Measurements from ENCODE around the gene FAM219A.
"Not testable (repeated sequence)": the region's sequence is repeated elsewhere in the genome, so short reads cannot be mapped to it uniquely, and the experiment has no call there.

The FAM219A gene

DNA sequence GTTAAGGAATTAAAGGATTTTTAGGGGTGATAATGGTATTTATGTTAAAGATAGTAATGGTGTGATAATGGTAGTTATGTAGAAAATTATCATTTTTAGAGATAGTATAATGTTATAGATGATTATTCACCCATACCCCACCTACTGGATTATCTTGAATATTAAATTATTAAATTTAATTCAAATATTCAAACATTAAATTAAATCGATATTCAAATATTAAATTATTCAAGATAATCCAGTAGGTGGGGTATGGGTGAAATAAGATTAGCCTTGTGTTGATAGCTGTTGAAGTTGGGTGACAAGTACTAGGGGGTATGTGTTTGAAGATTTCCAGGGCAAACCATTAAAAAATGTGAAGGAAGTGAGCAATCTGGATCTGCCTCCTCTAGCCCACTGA is 15.6 kb downstream of the FAM219A start:
- DNase-seq, result no peak

DNA sequence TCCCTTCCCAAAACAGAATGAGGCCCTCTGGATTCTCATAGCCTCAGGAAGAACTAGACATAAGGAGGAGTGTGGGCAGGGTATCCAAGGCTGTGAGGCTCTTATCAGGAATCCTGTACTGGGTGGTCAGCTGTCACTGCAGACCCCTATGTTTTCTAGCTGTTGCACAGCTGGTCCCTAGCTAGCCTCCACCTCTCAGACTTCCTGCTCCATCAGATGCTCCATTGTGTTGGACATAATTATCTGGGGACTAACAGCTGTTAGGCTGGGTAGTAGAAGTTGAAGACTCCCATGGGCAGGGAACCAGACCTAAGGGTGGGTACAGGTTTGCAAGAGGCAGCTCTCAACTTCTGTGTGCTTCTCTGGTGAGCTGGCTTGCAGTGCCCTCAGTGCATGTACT is 18.4 kb downstream of the FAM219A start:
- peak in 1 of 2 experiments; percentile 39 for DNase-seq

DNA sequence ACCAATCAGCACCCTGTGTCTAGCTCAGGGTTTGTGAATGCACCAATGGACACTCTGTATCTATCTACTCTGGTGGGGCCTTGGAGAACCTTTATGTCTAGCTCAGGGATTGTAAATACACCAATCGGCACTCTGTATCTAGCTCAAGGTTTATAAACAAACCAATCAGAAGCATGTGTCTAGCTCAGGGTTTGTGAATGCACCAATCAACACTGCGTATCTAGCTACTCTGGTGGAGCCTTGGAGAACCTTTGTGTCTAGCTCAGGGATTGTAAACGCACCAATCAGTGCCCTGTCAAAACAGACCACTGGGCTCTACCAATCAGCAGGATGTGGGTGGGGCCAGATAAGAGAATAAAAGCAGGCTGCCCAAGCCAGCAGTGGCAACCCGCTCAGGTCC is 19.9 kb downstream of the FAM219A start:
- DNase-seq, result not testable (repeated sequence)

DNA sequence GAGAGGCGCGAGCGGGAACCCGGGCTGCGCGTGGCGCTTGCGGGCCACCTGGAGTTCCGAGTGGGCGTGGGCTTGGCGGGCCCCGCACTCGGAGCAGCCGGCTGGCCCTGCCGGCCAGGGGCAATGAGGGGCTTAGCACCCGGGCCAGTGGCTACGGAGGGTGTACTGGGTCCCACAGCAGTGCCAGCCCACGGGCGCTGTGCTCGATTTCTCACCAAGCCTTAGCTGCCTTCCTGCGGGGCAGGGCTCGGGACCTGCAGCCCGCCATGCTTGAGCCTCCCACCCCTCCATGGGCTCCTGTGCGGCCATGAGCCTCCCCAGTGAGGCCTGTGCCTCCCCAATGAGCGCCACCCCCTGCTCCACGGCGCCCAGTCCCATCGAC is 20.5 kb downstream of the FAM219A start:
- DNase-seq, result not testable (repeated sequence)

DNA sequence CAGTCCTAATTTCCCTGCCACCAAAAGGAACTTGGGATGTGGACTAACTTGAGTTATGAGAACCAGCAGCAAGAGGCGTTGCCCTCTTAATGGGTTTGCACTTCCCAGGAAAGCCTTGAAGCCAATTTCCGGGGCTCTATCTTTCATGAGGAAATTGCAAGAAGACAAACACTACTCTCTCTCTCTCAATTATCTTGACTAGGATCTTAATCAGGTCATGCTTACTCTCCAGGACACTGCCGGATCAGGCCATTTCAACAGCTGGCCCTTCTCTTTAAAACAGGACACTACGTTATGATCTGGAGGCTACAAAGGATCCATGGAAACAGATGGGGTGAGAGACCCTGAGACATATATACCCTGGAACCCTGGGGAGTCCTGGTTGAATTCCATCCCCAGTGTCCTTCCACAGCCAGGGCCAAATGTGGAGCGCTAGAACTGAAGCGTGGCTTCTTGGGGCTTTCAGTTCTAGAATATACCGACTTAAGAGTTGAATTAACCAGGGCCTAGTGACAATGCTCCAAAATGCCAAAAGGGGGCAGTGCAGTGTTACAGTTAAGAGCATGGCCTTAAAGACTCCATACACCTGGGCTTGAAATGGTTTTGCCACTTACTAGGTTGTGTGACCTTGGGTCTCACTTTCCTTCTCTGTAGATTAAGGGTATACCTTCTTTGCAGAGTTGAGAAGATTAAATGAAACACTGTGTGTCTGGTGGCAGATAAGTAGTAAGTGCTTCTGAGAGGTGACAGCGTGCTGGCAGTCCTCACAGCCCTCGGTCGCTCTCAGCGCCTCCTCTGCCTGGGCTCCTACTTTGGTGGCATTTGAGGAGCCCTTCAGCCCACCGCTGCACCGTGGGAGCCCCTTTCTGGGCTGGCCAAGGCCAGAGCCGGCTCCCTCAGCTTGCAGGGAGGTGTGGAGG is 21.1 kb downstream of the FAM219A start:
- DNase-seq, result peak; percentile 61 to 86

DNA sequence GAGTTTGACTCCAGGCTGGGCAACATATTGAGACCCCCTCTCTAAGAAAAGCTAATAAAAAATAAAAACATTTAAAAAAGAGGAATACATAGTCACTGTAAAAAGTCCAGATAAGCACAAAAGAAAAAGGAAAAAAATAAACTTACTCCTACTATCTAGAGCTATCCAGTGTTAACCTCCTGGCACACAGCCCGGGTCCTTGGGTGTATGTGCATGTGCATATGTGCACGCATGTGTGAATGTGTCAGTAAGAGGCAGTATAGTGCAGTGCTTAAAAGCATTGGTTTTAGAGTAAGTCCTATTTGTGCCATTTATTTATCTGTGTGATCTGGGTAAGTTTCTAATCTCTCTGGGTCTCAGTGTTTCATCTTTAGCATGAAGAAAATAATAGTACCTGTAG is 26.7 kb downstream of the FAM219A start:
- DNase-seq, result no peak

DNA sequence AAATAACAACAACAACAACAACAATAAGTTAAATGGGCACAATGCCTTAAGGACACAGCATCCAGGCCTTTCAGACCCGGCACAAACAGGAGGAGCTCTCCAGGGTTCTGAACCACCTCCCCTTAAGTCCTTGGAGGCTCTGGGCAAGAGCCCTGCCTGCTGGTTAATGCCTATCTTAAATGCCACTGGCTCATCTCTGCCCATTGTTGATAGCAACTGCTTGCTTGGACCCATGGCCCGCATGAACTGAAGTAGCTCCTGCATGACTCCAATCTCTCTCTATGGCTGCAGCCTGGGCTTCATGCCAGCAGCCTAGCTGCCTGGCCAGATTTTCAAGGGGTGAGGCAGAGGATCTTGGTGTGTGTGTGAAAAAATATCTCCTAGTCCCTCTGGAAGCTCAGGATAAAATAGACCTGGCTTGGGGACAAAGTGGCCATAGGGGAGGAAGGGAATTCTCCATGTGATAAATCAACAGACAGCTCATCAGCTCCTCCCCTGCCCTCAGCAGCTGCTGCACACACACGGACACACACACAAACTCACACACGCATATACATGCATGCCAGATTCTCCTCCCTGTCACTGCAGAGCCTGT is 27.4 kb downstream of the FAM219A start:
- peak; percentile 14 to 52 for DNase-seq

DNA sequence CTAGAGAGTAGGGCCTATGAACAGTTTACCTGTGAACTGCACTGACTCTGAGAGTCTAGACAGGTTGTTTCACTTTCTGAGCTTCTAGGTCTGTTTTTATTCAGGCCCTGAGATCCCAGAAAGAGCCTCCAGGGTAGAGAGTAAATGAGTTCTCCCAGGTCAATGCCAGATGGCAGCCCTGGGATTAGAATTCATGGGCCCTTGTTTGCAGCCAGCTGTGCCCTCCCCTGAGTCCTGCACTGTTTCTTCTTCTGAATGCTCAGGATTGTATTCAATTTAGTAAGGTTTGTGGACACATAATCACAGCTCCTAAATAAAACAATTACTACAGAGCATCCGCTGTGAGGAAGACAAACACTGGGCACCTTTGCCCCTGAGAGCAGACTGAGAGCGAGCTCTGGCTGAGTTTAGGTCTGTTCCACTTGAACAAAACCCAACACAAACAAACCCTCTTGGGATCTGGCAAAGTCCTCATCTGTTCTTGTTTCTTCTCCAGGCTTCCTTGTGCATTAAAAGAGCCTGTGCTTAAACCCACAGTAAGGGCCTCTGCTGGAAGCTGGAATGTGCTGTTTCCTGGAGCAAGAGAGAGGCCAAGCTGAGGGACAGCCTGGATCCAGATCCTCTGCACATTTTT is 29.9 kb downstream of the FAM219A start:
- DNase-seq, result peak; percentile 71 to 88

DNA sequence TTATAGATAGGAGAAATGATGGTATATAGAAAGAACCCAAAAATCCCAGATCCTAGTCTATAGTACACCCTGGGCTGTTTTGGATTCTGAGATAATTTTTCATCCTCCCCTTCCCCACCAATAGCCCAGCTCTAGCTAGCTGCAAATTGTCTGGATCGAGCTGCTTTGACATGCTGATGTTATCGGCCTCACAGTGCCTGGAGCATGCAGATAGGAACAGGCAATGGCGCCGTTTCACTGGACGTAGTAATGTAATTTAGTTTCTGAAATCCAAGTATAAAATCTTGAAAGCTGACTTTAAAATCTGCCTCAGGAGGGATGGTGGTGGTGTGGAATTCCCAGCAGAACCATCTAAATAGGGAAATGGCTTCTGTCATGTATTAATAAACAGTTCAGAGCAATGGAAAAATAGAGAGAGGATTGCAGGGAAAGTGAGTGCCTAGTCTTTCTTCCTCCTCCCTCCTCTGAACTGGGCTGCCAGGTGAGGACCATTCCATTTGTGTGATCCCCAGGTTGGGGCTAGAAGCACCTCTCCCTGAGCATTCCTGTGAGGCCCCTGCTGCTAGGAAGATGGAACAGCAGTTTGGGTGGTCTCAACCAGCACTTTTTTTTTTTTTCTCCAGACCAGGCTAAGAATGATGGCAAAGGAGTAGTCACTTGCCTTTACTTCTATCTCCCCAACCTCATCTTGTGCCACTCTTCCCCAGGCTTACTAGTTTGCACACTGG is 31.9 kb downstream of the FAM219A start:
- DNase-seq, result no peak

DNA sequence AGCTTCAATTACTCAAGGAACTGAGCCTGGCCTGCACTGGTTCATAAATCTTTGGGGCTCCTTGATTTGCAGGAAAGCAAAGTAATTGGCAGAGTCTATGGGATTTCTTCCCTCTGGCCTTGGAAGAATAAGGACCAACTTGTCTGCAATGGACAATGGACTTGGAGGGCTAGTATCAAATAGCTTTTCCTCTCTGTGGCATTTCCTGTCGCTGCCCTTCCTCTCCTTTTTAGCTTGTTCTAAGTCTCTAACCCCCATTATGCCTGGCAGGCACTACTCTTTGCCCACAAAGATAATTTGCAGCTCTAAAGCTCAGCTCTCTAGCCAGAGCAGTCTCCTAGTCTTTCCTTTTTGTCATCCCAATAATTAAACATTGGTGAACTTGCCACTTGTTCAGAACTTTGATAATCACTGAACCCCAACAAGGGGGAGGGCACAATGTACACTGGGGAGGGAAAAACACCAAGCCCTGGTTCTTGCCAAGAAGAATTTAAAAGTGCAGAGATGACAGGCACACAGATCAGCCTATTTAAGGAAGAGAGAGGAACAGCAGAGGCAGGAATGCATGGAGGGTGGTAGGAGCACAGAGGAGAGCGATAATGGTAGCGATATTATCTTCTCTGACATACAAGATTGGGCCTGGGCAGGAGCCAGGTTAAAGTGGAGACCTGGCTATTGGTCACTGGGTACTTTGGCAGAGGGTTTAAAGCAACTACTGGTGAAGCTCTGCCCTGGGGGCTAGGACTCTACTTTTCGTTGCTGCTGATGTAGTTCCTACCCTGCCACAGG is 38.5 kb downstream of the FAM219A start:
- no peak for DNase-seq

DNA sequence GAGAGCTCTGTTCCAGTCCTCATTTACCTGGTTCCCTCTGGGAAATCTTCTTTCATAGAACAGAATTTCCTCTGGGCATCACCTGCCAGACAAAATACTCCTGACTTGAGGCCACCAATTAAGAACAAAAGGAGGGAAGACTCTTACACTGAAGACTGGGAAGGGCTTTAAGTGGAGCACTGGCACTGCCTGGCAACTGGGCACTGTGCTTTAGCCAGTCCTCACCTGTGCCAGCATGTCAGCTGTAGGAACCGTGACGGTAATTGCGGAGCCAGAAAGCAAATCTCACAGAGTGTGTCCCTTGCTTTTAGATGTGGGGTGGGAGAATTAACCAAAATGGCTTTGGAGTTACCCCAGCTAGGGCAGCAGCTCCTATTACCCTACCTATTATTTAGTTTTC is 40.6 kb downstream of the FAM219A start:
- DNase-seq, result no peak

DNA sequence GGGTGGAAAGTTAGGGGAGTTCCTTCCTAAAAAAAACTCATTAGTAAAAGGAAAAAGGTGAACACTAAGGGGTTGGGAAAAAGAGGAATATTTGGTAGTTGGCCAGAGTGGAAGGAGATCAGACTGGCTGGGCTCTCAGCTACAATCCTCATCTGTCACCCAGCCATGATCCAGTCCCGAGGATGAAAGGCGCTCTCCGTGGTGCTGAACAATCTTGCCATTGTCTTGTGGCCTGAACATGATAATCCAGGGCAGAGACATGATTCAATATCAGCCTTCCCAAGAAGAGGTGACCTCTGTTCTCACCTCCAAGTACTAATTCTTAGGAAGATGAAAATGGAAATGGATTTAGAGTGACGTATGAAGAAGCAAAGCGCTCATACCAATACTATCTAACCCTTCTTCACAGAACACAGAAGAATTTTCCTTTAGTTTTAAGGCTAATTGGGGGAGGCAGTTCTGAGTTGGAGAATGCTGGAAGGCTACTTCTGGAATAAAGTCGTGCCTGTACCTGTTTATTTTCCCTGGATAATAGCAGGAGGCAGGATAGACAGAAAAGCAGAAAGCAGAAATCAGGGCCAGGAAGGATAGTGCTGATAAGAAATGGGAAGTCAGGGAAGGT is 45.0 kb downstream of the FAM219A start:
- no peak for DNase-seq

DNA sequence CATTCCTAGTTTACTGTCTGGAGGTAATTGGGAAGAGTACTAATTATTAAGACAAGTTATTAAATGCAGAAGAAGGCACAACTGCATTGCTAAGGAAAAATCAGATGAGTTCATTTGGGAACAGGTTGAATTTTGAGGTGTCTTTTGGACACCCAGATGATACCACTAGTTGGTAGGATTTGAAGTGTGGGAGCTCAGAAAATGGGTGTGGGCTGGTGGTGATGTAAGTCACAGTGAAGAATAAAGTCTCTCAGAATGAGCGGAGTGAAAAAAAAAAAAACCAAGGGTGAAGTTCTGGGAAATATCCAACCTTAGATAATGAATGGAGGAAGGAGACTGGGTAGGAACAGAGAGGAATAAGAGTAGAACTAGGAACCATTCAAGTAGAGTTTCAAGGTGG is 46.0 kb downstream of the FAM219A start:
- DNase-seq, result no peak

DNA sequence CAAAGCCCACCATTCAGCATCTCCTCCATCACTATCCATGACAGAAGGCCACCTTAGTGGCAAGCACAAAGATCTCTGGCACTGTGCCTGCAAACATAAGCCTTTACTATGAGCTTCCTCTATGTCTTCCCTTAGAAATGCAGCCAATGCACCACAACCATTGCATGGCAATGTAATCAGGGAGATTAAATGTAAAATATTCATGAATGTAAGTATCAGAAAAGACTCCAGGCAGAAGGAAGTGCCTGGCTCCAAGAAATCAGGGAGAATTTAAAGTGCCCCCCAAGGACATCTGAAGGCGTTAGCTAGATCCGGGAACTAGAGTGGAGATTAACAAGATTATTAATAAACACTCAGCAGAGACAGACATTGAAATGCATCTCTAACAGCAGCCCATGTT is 49.2 kb downstream of the FAM219A start:
- DNase-seq, result peak in 1 of 2 experiments; percentile 61

DNA sequence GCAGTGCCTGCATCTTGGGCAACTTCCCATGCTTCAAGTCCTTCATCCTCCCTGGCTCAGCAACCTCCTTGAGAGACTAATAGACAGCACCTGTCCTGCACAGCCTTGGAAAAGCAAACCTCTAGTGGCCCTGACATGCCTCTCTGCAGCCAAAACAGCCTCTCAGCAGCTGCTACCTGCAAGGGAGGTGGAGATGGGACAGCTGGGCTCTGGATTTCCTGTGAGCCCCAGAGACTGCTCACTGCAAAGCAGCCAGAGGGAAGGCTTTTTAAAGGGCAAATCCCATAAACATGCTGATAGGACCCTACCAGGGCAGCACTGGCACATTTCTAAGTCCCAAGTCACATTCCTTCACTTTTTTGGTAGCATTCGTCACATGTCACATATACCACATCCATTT is 50.2 kb downstream of the FAM219A start:
- DNase-seq, result peak; percentile 66 to 89

DNA sequence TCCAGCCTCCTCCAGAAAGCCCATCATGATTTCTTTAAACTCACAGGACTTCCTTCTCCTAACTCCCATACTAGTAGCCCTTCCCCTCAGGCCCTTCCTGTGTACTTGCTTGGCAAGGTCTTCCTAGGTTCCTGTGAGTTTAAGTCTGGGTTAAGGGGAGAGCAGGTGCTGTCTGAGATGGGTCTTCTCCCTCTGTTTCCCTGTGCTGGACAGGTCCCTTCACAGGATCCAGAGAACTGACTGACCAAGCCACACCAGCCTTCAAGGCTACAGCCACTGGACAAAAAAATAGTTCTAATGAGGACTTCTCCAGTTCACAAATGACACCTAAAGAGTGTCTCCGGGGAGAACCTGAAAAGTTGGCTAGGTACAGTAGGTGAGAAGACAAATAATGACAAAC is 52.2 kb downstream of the FAM219A start:
- no peak for DNase-seq

DNA sequence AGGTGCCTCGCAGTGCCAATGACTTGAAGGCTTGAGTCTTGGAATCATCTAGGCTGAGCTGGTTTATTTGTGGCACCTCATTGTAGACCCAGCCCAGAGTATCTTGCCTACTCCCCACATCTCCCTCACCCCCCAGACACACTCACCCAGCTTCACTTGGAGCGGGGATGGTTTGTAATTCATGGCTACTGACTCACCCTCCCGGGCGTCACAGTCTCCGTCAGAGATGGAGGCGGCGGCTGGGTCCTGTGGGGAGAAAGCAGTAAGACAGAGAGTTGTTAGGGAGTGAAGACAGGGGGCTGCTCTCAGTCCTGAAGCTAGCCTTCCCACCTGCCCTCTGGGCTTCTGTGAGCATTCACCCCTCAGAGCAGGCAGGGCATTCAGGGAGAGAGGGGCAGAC is 52.7 kb downstream of the FAM219A start:
- no peak for DNase-seq

DNA sequence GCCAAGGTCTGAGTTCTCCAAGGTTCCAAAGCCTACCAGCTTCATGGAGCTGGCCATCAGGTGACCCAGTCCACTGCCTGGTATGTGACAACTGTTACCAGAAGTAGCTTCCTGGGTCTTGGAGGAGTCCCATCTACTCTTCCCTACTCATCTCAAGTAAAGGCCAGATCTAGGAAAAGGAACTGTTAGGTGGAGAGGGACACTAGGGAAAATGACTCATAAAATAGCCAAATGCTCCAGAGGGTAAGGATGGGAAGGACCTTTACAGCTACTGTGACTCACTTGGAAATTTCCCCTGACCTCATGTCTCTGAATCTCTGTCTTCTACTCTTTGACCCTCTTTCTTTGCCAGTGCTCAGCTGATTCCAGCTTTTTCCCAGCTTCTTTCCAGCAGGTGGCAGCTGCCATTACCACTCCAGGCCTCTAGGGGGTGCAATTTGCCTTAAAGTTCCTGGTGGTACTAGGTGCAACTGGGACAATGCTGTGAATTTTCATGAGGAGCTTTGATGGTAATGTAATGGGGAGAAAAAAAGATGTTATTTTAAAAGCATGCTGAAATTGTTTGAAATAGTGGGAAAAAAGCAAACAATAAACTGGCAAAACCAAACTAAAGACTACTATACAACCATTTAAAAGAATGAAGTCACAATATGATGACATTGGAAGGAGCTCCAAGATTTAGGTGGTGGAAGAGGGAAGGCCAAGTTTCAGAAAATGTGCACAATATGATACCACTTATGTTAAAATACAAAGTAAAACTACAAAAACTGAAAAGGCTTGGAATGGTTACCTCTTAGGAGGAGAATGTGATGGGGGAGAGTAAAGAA is 54.6 kb downstream of the FAM219A start:
- DNase-seq, result peak; percentile 2 to 72

DNA sequence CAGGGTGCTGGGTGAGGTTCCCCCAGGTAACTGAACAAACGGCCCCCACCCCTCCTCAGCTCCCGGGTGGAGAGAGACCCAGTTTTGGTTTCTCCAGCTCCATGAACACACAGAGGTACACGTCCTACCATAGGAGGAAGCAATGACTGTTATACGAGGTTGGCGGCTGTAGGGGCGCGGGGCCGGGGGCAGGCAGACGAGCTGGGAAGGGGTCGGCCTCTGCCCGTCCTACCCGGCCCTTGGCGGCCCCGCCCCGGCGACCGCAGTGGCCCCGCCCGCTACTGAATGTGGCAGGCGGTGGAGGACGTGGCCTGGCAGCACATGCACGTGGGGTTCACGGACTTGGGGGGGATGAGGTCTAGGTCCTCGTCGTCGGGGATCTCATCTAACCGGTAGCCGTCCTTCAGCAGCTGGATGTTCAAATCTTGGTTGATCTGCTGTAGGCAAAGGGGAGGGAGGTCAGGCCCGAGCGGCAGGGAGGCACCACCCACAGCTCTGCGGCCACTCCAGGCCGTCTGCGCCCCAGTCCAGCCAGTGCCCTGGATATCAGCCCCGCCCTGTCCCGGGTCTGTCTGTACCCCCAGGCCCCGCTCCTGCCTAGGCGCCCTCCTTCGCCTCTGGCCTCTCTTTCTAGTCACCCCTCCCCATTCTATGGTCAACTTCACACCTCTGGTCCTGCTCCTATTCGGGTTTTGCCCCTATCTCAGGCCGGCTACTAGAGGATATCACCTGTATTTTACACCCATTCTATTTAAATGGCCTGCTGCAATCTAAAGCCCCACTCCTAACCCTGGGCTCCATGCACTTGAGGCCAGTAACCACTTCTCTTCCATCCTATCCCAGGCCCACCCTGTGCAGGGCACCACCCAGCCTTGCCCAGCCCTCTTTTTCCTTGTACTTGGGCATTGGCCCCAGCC is 57.4 kb downstream of the FAM219A start:
- no peak for DNase-seq

DNA sequence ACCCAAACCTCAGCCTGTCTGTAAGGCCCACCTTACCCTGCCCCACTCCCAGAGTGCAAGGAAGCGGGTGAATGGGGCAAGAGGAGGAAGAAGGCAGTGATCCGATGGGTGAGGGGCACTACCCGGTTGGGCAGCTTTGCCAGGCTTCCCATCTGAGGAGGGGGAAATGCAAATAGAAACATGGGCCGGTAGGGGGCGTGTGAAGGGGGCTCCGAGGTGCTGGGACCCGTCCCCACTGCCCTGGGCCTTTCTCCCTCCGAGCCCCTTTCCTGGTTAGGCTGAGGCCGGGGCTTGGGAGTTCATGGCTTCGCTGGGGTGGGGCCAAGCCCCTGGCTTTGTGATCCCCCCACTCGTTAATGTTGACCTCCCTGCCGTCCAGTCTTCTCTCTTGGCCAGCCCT is 58.1 kb downstream of the FAM219A start:
- DNase-seq, result no peak
